GM21717 (cell line): ENCODE results near the gene COA4.

ENCODE experiments used
- ATAC-seq: cut with Tn5 transposase; IDR thresholded peaks from one replicate; pipeline ENCODE4 v1.9.1; 2021; ENCODE audit warnings: mild to moderate bottlenecking, moderate library complexity; ENCODE audit not compliant: unreplicated experiment

Gene COA4

GRCh38 chr11:73866586-73866996 is 10.1 kb downstream of the COA4 start:
- ATAC-seq, result no peak

GRCh38 chr11:73866095-73866579 is 10.5 kb downstream of the COA4 start:
- no peak for ATAC-seq

DNA sequence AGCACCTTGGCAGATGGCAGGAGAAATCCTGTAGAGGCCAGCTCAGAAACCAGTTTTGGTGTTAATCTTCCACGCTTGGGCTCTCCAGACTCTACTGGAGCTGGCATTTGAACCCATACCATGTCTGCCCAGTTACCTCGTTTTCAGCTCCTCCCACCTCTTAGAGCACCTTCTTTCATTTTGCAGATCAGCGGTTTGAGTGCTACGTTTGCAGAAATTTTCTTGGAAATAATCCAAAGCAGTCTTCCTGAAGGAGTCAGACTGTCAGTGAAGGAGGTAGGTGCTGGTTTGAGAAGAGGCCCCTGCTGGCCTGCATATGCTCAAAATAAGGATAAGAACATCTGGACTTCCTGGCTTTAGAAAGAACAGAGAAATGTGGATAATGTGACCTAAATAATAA is 13.7 kb downstream of the COA4 start:
- no peak for ATAC-seq

- ATAC-seq, result no peak
Measured at GRCh38 chr11:73860202-73860601, 16.4 kb downstream of the COA4 start.

DNA sequence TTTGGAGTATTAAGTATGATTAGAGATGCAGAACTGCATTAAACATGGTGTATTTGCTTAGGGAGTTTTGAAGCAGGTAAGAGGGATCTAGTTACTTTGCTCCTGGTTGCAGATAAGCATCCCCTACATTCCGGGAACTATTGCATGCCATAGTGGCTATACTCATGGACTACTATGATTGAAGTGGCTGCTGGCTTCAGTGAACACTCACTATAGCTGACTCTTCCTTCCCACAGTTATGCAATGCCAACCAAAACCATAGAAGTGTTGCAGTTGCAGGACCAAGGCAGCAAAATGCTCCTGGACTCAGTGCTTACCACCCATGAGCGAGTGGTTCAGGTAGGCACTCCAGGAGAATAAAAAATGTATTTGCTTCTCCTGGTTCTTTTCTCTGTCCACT is 17.0 kb downstream of the COA4 start:
- no peak for ATAC-seq

DNA sequence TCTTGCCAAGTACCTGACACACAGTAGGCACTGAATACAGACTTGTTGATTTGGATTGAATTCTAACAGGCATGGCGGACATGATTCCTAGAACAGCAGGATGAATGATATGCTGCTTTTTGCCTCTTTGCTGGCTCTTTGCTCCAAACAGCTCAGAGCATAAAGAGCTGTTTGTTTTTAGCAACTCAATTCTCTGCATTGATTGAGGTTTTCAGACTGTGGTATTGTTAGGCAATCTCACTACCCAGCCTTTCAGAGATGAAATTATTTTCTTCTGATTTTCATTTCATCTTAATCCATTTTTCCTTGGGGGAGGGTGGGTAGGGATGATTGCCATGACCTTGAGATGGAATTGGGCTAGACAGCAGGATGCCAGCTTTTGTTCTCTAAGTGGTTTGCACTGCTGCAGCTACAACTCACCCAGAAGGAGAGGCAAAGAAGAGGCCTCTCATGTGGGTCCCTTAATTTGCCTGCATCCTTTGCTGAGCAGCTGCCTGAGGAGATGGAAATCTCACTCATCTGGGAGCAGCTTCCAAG is 20.5 kb downstream of the COA4 start:
- ATAC-seq, result no peak

GRCh38 chr11:73854680-73855079 is 22.0 kb downstream of the COA4 start:
- ATAC-seq, result no peak

GRCh38 chr11:73852049-73852448 is 24.6 kb downstream of the COA4 start:
- ATAC-seq, result no peak

DNA sequence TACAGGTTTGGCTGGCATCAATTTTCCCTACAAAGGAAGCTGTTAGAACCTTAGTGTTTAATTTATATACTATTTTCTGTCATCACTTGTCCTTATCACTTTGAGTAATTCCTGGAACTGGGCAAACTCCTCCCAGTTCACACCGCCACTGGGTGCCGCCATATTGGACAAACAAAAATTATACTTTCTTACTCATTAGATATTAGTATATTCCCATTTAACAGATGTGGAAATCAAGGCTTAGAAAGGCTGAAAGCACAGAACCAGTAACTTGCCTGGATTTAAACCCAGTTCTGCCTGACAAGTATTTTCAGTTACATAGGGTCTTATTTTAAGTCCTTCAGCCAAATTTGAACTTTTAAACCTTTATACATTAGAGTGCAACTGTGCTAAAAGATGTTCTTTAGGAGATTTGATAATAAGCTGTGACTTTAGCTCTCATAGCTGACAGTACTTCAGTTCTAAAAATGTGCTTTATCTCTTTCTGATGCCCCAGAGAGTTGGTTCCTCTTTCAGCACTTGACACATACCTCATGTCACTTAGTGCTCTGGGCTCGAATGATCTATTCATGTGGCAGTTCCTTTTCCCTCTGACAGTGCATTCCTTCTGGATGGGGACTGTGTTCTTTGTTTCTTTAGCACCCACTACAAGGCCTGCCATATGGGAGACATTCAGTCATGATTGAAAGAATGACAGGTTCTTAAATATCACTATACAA is 25.4 kb downstream of the COA4 start:
- no peak for ATAC-seq

- no peak for ATAC-seq
Measured at GRCh38 chr11:73839123-73839457, 37.6 kb downstream of the COA4 start.

DNA sequence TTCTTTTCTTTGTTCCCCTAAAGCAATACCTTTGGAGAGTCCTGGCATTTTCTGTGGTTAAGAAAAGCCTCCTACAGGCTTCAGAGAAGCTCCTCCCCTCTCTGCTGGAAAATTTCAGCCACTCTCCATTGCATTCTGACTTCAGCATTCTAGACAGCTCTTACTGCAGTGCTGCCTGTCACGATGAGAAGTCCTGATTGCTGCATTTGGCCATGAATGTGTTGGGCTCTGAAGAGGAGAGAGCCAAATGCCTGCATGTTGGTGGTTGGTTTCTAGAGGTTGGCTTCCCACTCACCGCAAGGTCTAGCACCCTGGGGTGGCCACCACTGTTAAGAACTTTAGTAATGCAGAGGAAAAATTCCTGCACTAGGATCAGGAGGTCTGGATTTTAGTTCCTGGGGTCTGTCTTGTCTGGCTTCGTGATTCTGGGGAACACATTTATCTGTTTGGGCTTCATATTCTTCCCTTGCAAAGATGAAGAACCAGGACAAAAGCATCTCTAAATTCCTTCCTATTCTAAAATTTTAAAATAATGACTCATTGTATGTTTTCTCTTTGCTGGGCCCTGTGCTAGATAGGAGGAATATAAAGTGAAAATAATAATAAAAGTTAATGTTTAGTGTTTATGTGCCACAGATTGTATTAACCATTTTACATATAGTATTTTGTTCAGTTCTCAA is 38.1 kb downstream of the COA4 start:
- no peak for ATAC-seq

DNA sequence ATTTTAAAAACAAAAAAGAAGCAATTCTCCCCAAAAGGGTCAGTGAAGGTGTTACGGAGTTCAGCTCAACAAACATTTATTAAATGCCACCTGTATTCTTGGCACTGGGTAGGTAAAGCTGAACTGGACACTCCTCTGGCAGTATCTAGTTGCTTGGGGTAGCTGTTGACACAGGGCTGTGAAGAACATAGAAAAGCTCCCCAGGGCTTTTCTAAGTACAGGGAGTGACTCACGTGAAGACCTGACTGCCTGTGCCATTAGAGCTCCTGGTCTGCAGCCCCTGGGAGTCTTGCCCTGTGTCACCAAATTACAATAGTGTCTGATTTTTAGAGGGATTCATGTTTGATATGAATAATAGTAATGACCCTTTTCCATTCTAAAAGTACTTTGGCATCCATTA is 43.6 kb downstream of the COA4 start:
- no peak for ATAC-seq

DNA sequence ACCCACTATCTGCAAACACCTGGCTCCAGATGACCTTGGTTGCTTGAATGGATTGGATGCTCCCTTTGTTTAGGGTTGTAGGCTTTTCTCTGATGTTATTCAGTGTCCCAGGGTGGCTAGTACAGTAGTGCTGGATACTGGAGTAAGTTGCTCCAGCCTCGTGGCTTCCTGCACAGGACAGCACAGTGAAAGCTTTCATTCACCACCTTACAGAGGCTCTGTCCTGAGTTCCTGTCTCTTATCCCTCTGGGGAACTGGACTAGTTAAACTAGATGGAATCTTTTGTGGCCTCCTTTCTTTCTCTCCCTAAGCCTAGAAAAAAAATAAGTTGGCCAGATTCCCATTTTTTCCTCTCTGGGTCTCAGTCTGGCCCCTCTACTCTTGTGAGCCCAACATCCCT is 46.4 kb downstream of the COA4 start:
- ATAC-seq, result no peak
